Endothelial cell of umbilical vein (primary cell): Measurements from ENCODE around the gene MMD. TPM values are rescaled to one million over a fixed set of nuclear protein-coding genes. Genes with fewer than 3 reads are reported as not detected.
A peak's percentile ranks its signal among the peaks of the same experiment; 100 is the strongest.

Experiments used
- BruUV-seq: library from RNA; stranded (reverse); fragments of 400-500 nt; replicated peaks from 2 replicates; lab custom pipeline; 2021; lab: Mats Ljungman, UMichigan
- CTCF ChIA-PET: fragments of 300-600, 350-600 bp; sonication (Branson Sonifier 250); formaldehyde crosslinking; loops from one replicate; lab custom pipeline; 2021; ENCODE audit warnings: antibody characterized with exemption, inconsistent platforms; lab: Charles Lee
- POLR2A ChIA-PET: fragments of 300-600, 350-600 bp; sonication (Branson Sonifier 250); formaldehyde crosslinking; loops from one replicate; lab custom pipeline; 2021; ENCODE audit warnings: antibody characterized with exemption, inconsistent platforms; lab: Charles Lee
- DNase-seq: peaks from one replicate; pipeline ENCODE4 v3.0.0-alpha.2; 2011; ENCODE audit warnings: low read depth, low spot score
- FAIRE-seq: peaks from 2 replicates; lab custom pipeline; 2011; peaks lifted over from hg19 to GRCh38; lab: Jason Lieb, UNC
- H2AFZ ChIP-seq: 2 replicates; pipeline ENCODE4 v1.6.0; 2012; ENCODE audit warnings: low read depth, low read length, control low read depth, inconsistent platforms
- H3K27ac ChIP-seq: 2 replicates; pipeline ENCODE4 v1.5.1; 2011; ENCODE audit warnings: low read depth, mild to moderate bottlenecking, control low read depth, low read length, moderate library complexity; ENCODE audit not compliant: insufficient read depth
- H3K27me3 ChIP-seq, 2 experiments: 2 replicates each; pipeline versions ENCODE4 v1.6.0 to v1.6.1; 2011; ENCODE audit warnings: low read length in 2 of 2, mixed read lengths in 1 of 2; ENCODE audit not compliant: control insufficient read depth in 2 of 2, insufficient read depth in 2 of 2
- H3K36me3 ChIP-seq, 2 experiments: 2 replicates in 1 of 2; 3 replicates in 1 of 2; pipeline ENCODE4 v1.5.1; 2011; ENCODE audit warnings: low read length in 2 of 2, mild to moderate bottlenecking in 1 of 2, moderate library complexity in 1 of 2; ENCODE audit not compliant: control insufficient read depth in 2 of 2, insufficient read depth in 2 of 2; ENCODE audit errors: extremely low read depth in 1 of 2
- H3K4me1 ChIP-seq: 3 replicates; pipeline ENCODE4 v1.5.1; 2011; ENCODE audit warnings: mild to moderate bottlenecking, low read length; ENCODE audit not compliant: control insufficient read depth, insufficient read depth; ENCODE audit errors: extremely low read depth
- H3K4me2 ChIP-seq: 2 replicates; pipeline ENCODE4 v1.6.1; 2011; ENCODE audit warnings: low read length, control low read depth, mixed read lengths; ENCODE audit not compliant: insufficient read depth
- H3K4me3 ChIP-seq, 3 experiments: fragments of 200-600 bp in 1 of 3; sonication (generic), shearing (Covaris generic) in 1 of 3; replicated peaks in 1 of 3; 2 replicates each; pipeline ENCODE4 v1.5.1; 2011 to 2016; ENCODE audit warnings: control low read depth in 3 of 3, low read length in 3 of 3, mild to moderate bottlenecking in 2 of 3, inconsistent platforms in 1 of 3, low read depth in 1 of 3, moderate library complexity in 1 of 3; ENCODE audit not compliant: insufficient read depth in 1 of 3
- H3K79me2 ChIP-seq: 2 replicates; pipeline ENCODE4 v1.6.0; 2012; ENCODE audit warnings: low read length, inconsistent platforms; ENCODE audit not compliant: control insufficient read depth, insufficient read depth
- H3K9ac ChIP-seq: replicated peaks from 2 replicates; pipeline ENCODE3; 2011; ENCODE audit warnings: low read length, control low read depth; ENCODE audit not compliant: insufficient read depth; ENCODE audit errors: extremely low read depth
- H3K9me1 ChIP-seq: replicated peaks from 3 replicates; pipeline ENCODE4 v1.6.0; 2011; ENCODE audit warnings: mild to moderate bottlenecking, low read length; ENCODE audit not compliant: control insufficient read depth, insufficient read depth; ENCODE audit errors: extremely low read depth
- H3K9me3 ChIP-seq: replicated peaks from 2 replicates; pipeline ENCODE4 v1.5.1; 2012; ENCODE audit warnings: low read length, inconsistent platforms; ENCODE audit not compliant: control insufficient read depth, insufficient read depth
- H4K20me1 ChIP-seq: replicated peaks from 2 replicates; pipeline ENCODE3; 2011; ENCODE audit warnings: mild to moderate bottlenecking, low read length; ENCODE audit not compliant: control insufficient read depth, insufficient read depth; ENCODE audit errors: extremely low read depth
- CTCF ChIP-seq, 2 donors: IDR thresholded peaks; 1 replicate in 1 of 2; 2 replicates in 1 of 2; pipeline ENCODE4 v1.5.1; 2011; ENCODE audit warnings: low read length in 2 of 2, mild to moderate bottlenecking in 2 of 2, moderate library complexity in 2 of 2, control low read depth in 1 of 2, inconsistent platforms in 1 of 2, low read depth in 1 of 2; ENCODE audit not compliant: insufficient read depth in 1 of 2; ENCODE audit errors: extremely low read depth in 1 of 2
- JUN ChIP-seq: IDR thresholded peaks from 2 replicates; pipeline ENCODE4 v1.6.1; 2011; ENCODE audit warnings: borderline replicate concordance, low read depth; ENCODE audit not compliant: insufficient read length, insufficient read depth
- POLR2AphosphoS5 ChIP-seq: IDR thresholded peaks from 2 replicates; pipeline ENCODE4 v1.6.1; 2012; ENCODE audit warnings: low read depth, mild to moderate bottlenecking, control low read depth, low read length, moderate library complexity; ENCODE audit not compliant: insufficient read depth
- dilution Hi-C: fragments of 300-500 bp; cut with MboI; formaldehyde crosslinking; loops from one replicate; pipeline ENCODE4 v1.15.0; 2019; ENCODE audit warnings: low sequenced_read_pairs; ENCODE audit not compliant: extremely low pct_ligation_motif_present
- intact Hi-C: fragments of 100-400 bp; cut with micrococcal nuclease; formaldehyde crosslinking; loops from one replicate; pipeline ENCODE4 v1.10.0; 2022
- polyA plus RNA-seq, 4 experiments: library from polyadenylated mRNA; depleted of rRNA in 3 of 4; stranded (reverse) in 3 of 4; unstranded in 1 of 4; fragments of >200 nt; gene quantifications; 2 replicates each; pipeline versions ENCODE4 v1.2.1 to v1.2.3, GENCODE V29; 2011 to 2012; ENCODE audit warnings: missing spikeins in 1 of 4
- total RNA-seq: library from RNA; stranded (reverse); gene quantifications from 2 replicates; pipeline ENCODE4 v1.2.3, GENCODE V29; 2021

Gene MMD
- total and polyA plus RNA-seq, 2 donors (not counting 3 experiments of a cell fraction or from before 2014, with no cell fraction given), result 5.6 to 9.3 TPM

GRCh38 chr17:55348749-55349354 lies 72.8 kb downstream of the MMD start:
- BruUV-seq, result no TSS peak
- intact Hi-C loops, result loop anchor here (1.0 to 2.0 kb wide), 3 partner anchors 166 to 356 kb away; no protein-coding TSS in a partner anchor
- Histone ChIP-seq H3K4me2 (no peak overlapping the region), H3K79me2 (no peaks in the 10 kb centered on the region), H4K20me1 (no peaks in the 10 kb centered on the region), H3K9me3 (no peaks in the 10 kb centered on the region), H3K27ac (no peak overlapping the region), H3K9ac (no peak overlapping the region), H3K9me1 (no peaks in the 10 kb centered on the region), H3K36me3 (no peaks in the 10 kb centered on the region), H3K4me3 (no peak overlapping the region), H2AFZ (no peak overlapping the region), H3K4me1 (no peaks in the 10 kb centered on the region), H3K27me3 (peaks cover 6 to 7% of the 10 kb centered on the region in 2 experiments)
- peak; percentile 56 for DNase-seq
- ChIA-PET POLR2A (no interaction called here), CTCF (interaction anchor here (0.8 to 6.9 kb wide), 20 partner anchors 7 to 406 kb away, joined by 3 to 136 read pairs (median 4); no protein-coding TSS in a partner anchor)
- dilution Hi-C loops, result no loop called here
- TF ChIP-seq CTCF (IDR thresholded peaks at IDR 0.05; ENCODE audit: extremely low read depth in 1 of 2, insufficient read depth in 1 of 2, low read depth in 1 of 2, low read length in 2 of 2), result peak; percentile 62 to 84
- no peak for TF ChIP-seq JUN
- FAIRE-seq, result peak; percentile 86

GRCh38 chr17:55347341-55347740 lies 74.3 kb downstream of the MMD start:
- ChIA-PET CTCF (interaction anchor here (1.1 to 6.9 kb wide), 9 partner anchors 9 to 404 kb away, joined by 3 to 136 read pairs (median 13); no protein-coding TSS in a partner anchor), POLR2A (no interaction called here)
- intact Hi-C loops, result no loop called here
- H3K9me3 ChIP-seq, result no peaks in the 10 kb centered on the region
- H3K4me2 ChIP-seq, result no peak overlapping the region
- dilution Hi-C loops, result no loop called here
- no peaks in the 10 kb centered on the region for H3K9me1 ChIP-seq
- peaks cover 6 to 7% of the 10 kb centered on the region in 2 experiments for H3K27me3 ChIP-seq
- FAIRE-seq (no peak), DNase-seq (no peak)
- H3K4me3 ChIP-seq, result no peak overlapping the region
- no TSS peak for BruUV-seq
- no peaks in the 10 kb centered on the region for H4K20me1 ChIP-seq
- H3K27ac ChIP-seq, result no peak overlapping the region
- no peak overlapping the region for H2AFZ ChIP-seq
- TF ChIP-seq POLR2AphosphoS5, result no peak
- TF ChIP-seq CTCF (IDR thresholded peaks at IDR 0.05; ENCODE audit: extremely low read depth in 1 of 2, insufficient read depth in 1 of 2, low read depth in 1 of 2, low read length in 2 of 2), result no peak
- no peaks in the 10 kb centered on the region for H3K79me2 ChIP-seq
- no peaks in the 10 kb centered on the region for H3K4me1 ChIP-seq
- H3K36me3 ChIP-seq, result no peaks in the 10 kb centered on the region
- H3K9ac ChIP-seq, result no peak overlapping the region
